SK-N-SH treated with all-trans-retinoic acid at 6 μM for 48 hours (cell line): ENCODE data around the gene PDE5A.

Experiments used
- ATAC-seq: fragments of 200-7000 bp; cut with Tn5 transposase; 3 replicates; pipeline ENCODE4 v1.9.1; 2020; ENCODE audit warnings: mild to moderate bottlenecking, moderate library complexity
- BACH2 ChIP-seq: fragments of 250-450 bp; sonication (Bioruptor Pico); IDR thresholded peaks from 2 replicates; pipeline ENCODE4 v1.9.0; 2021; ENCODE audit warnings: mild to moderate bottlenecking, borderline replicate concordance
- CREB5 ChIP-seq: fragments of 250-450 bp; sonication (Bioruptor Pico); IDR thresholded peaks from 2 replicates; pipeline ENCODE4 v1.5.1; 2020; ENCODE audit warnings: low read depth, mild to moderate bottlenecking, moderate library complexity
- GLIS3 ChIP-seq: fragments of 250-450 bp; sonication (Bioruptor Pico); IDR thresholded peaks from 2 replicates; pipeline ENCODE4 v1.5.0; 2020; ENCODE audit warnings: mild to moderate bottlenecking, moderate library complexity
- ISL1 ChIP-seq: fragments of 250-450 bp; sonication (Bioruptor Pico); IDR thresholded peaks from 2 replicates; pipeline ENCODE4 v2.1.2; 2022; ENCODE audit warnings: mild to moderate bottlenecking, moderate library complexity
- OSR1 ChIP-seq: fragments of 250-450 bp; sonication (Bioruptor Pico); IDR thresholded peaks from 2 replicates; pipeline ENCODE4 v1.8.0; 2022; ENCODE audit warnings: moderate library complexity, mild to moderate bottlenecking, inconsistent platforms
- PATZ1 ChIP-seq: fragments of 250-450 bp; sonication (Bioruptor Pico); IDR thresholded peaks from 2 replicates; pipeline ENCODE4 v1.8.0; 2020; ENCODE audit warnings: mild to moderate bottlenecking, moderate library complexity, borderline replicate concordance
- PPARA ChIP-seq: fragments of 250-450 bp; sonication (Bioruptor Pico); IDR thresholded peaks from 2 replicates; pipeline ENCODE4 v1.5.0; 2020; ENCODE audit warnings: mild to moderate bottlenecking, borderline replicate concordance
- SNAI2 ChIP-seq: fragments of 250-450 bp; sonication (Bioruptor Pico); IDR thresholded peaks from 2 replicates; pipeline ENCODE4 v1.5.0; 2020; ENCODE audit warnings: mild to moderate bottlenecking, moderate library complexity
- TCF4 ChIP-seq: fragments of 250-450 bp; sonication (Bioruptor Pico); IDR thresholded peaks from 2 replicates; pipeline ENCODE4 v1.8.0; 2021; ENCODE audit warnings: mild to moderate bottlenecking, moderate library complexity, borderline replicate concordance
- TOX ChIP-seq: fragments of 250-450 bp; sonication (Bioruptor Pico); IDR thresholded peaks from 2 replicates; pipeline ENCODE4 v1.8.0; 2021; ENCODE audit warnings: mild to moderate bottlenecking, moderate library complexity, borderline replicate concordance
- ZC3H10 ChIP-seq: fragments of 250-450 bp; sonication (Bioruptor Pico); IDR thresholded peaks from 2 replicates; pipeline ENCODE4 v1.5.1; 2021; ENCODE audit warnings: mild to moderate bottlenecking, moderate library complexity
- ZFP3 ChIP-seq: fragments of 250-450 bp; sonication (Bioruptor Pico); IDR thresholded peaks from 2 replicates; pipeline ENCODE4 v1.5.0; 2020; ENCODE audit warnings: mild to moderate bottlenecking, moderate library complexity
- ZFP30 ChIP-seq: fragments of 450-650 bp; formaldehyde crosslinking; IDR thresholded peaks from 2 replicates; pipeline ENCODE4 v1.5.0; 2022; ENCODE audit warnings: mild to moderate bottlenecking, moderate library complexity
- ZNF565 ChIP-seq: fragments of 450-650 bp; formaldehyde crosslinking; conservative IDR thresholded peaks from 2 replicates; pipeline ENCODE4 v1.5.0; 2020; ENCODE audit warnings: low read depth, mild to moderate bottlenecking, moderate library complexity
- ZNF70 ChIP-seq: fragments of 450-650 bp; formaldehyde crosslinking; IDR thresholded peaks from 2 replicates; pipeline ENCODE4 v1.5.0; 2020; ENCODE audit warnings: mild to moderate bottlenecking, moderate library complexity
- ZNF8 ChIP-seq: fragments of 450-650 bp; formaldehyde crosslinking; IDR thresholded peaks from 2 replicates; pipeline ENCODE4 v1.5.0; 2020; ENCODE audit warnings: mild to moderate bottlenecking, moderate library complexity
- TF ChIP-seq, protein P1 (sequence below): fragments of 250-450 bp; sonication (Bioruptor Pico); IDR thresholded peaks from 2 replicates; pipeline ENCODE4 v1.5.0; 2020; ENCODE audit warnings: mild to moderate bottlenecking, moderate library complexity
- TF ChIP-seq, protein P2 (sequence below): fragments of 250-450 bp; sonication (Bioruptor Pico); IDR thresholded peaks from 2 replicates; pipeline ENCODE4 v1.8.0; 2021; ENCODE audit warnings: low read depth, mild to moderate bottlenecking, moderate library complexity, borderline replicate concordance

PDE5A gene

DNA sequence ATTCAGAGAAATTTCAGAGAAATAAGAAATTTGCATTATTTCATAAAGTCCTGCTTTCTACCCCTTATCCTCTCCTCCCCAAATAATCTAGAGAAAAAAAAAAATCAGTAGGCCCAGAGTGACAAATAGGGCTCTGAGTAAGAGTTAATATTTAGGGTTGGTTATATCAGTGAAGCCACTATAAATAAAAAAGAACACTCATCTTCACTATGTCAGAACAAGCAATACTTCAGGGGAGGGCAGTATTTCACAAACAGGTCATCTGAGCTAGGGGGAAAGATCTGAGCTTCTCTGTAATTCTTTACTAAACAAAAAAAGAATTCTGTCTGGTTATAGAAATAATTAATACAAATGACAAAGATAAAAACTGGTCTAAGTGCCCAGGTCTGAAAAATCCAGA is 39.4 kb downstream of the PDE5A start:
- ATAC-seq = no peak
- TF ChIP-seq ZFP3 (CRISPR knock-in tag) (no peak), ISL1 (peak; percentile 58; the same call in 1 of the 2 replicates), BACH2 (CRISPR knock-in tag) (no peak)

DNA sequence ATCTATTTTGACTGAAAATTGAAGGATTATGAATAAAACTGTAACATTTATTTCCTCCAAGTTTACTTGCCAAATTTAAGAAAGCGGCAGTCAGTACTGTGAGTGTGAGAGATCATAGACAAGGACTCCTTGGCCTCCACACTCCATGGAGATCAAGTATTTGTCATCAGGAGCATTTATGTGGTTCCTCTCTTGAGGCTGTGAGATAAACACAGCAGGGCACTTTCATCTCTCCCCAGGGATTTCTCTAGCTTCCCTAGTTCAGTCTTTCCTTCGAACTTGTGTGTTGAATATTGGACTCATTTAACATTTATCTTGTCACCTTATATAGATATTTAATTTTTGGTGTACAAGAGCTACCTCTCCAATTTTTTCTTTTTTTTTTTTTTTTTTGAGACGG is 40.8 kb downstream of the PDE5A start:
- no peak for ATAC-seq
- TF ChIP-seq OSR1 (CRISPR knock-in tag) (no peak), GLIS3 (CRISPR knock-in tag) (no peak), TCF4 (no peak), ZNF70 (CRISPR knock-in tag) (no peak)
- TF ChIP-seq, protein P1, sequence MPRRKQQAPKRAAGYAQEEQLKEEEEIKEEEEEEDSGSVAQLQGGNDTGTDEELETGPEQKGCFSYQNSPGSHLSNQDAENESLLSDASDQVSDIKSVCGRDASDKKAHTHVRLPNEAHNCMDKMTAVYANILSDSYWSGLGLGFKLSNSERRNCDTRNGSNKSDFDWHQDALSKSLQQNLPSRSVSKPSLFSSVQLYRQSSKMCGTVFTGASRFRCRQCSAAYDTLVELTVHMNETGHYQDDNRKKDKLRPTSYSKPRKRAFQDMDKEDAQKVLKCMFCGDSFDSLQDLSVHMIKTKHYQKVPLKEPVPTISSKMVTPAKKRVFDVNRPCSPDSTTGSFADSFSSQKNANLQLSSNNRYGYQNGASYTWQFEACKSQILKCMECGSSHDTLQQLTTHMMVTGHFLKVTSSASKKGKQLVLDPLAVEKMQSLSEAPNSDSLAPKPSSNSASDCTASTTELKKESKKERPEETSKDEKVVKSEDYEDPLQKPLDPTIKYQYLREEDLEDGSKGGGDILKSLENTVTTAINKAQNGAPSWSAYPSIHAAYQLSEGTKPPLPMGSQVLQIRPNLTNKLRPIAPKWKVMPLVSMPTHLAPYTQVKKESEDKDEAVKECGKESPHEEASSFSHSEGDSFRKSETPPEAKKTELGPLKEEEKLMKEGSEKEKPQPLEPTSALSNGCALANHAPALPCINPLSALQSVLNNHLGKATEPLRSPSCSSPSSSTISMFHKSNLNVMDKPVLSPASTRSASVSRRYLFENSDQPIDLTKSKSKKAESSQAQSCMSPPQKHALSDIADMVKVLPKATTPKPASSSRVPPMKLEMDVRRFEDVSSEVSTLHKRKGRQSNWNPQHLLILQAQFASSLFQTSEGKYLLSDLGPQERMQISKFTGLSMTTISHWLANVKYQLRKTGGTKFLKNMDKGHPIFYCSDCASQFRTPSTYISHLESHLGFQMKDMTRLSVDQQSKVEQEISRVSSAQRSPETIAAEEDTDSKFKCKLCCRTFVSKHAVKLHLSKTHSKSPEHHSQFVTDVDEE (CRISPR knock-in tag) = no peak

DNA sequence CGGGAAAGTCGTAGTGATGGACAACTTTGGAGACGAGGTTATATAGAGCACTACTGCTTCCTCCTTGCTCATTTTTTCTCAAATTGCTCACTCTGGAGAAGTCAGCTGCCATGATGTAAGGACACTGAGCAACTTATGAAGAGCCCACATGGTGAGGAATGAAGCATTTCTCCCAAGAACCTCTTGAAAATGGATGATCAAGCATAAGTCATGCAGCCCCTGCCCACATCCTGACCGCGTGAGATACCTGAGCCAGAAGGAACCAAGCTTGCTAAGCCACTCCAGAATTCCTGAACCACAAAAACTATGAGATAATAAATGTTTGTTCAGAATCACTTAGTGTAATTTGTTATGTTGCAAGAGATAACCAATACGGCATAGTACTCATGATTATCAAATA is 42.8 kb downstream of the PDE5A start:
- TF ChIP-seq OSR1 (CRISPR knock-in tag) = no peak
- TF ChIP-seq GLIS3 (CRISPR knock-in tag) = no peak
- TF ChIP-seq SNAI2 (CRISPR knock-in tag) = no peak
- TF ChIP-seq ZFP30 (CRISPR knock-in tag) = no peak
- TF ChIP-seq, protein P1 (CRISPR knock-in tag) = no peak
- no peak for TF ChIP-seq ZFP3 (CRISPR knock-in tag)
- no peak for TF ChIP-seq CREB5 (CRISPR knock-in tag)
- TF ChIP-seq ZC3H10 (CRISPR knock-in tag) = no peak
- no peak for ATAC-seq

DNA sequence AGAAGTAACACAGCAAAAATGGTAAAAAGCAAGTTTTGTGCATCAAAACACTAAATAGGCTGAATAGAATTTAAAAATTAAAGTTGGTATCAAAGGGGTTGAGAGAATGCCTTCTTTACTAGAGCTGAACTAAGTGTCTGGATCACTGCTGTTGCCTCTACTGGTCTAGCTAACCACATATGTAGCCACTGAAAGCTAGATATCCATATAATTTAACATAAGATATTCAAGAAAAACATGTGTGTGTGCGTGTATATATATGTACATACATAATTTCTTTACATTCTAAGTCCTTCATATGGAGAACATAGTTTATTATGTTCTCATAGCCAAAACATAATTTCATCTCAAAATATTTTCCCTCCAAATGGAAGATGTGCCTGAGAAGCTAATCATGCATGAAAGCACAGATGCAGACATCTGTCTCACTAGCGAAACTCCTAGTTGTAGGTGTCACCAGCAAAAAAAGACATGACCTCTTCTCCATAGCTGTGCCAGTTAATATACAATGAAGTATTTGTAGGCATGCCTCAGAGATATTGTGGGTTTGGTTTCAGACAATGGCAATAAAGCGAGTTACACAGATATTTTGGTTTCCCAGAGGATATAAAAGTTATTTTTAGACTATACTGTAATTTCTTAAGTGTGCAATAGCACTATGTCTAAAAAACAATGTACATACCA is 47.3 kb downstream of the PDE5A start:
- ATAC-seq = no peak
- TF ChIP-seq ZNF8 (CRISPR knock-in tag) = no peak
- TF ChIP-seq ZNF70 (CRISPR knock-in tag) = no peak
- TF ChIP-seq ZFP3 (CRISPR knock-in tag) = no peak
- TF ChIP-seq, all 23 proteins: peak for 0

DNA sequence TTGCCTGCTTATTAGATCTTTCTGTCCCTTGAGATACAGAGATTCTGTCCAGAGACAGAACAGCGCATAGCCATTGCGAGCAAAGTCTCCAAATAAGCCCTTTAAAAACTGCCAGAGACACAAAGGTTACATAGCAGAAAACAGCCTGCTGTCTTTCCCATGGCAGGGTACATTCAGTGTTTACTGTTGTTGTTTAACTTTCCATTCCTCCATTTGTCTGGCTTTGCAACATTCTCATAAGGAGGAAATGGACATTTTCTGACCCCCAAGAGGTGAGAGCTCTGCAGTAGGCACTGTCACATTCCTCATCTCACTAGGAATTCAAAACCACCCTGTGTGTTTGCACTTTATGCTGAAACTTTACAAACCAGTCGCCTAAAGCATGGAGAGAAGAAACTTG is 48.3 kb downstream of the PDE5A start:
- TF ChIP-seq ZFP30 (CRISPR knock-in tag) (no peak), ZNF565 (CRISPR knock-in tag) (no peak), ZNF8 (CRISPR knock-in tag) (no peak), PPARA (CRISPR knock-in tag) (no peak), PATZ1 (CRISPR knock-in tag) (no peak), CREB5 (CRISPR knock-in tag) (no peak), TOX (no peak), ZC3H10 (CRISPR knock-in tag) (no peak), BACH2 (CRISPR knock-in tag) (no peak)
- TF ChIP-seq, protein P2, sequence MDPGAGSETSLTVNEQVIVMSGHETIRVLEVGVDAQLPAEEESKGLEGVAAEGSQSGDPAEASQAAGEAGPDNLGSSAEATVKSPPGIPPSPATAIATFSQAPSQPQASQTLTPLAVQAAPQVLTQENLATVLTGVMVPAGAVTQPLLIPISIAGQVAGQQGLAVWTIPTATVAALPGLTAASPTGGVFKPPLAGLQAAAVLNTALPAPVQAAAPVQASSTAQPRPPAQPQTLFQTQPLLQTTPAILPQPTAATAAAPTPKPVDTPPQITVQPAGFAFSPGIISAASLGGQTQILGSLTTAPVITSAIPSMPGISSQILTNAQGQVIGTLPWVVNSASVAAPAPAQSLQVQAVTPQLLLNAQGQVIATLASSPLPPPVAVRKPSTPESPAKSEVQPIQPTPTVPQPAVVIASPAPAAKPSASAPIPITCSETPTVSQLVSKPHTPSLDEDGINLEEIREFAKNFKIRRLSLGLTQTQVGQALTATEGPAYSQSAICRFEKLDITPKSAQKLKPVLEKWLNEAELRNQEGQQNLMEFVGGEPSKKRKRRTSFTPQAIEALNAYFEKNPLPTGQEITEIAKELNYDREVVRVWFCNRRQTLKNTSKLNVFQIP (CRISPR knock-in tag) = no peak
- TF ChIP-seq, protein P1 (CRISPR knock-in tag) = no peak
- no peak for ATAC-seq
